Tibial nerve (tissue), 4 donors: ENCODE data around the gene ZNF182. TPM values are rescaled to one million over a fixed set of nuclear protein-coding genes. Genes with fewer than 3 reads are reported as not detected.
"Not testable (repeated sequence)": the region's sequence is repeated elsewhere in the genome, so short reads cannot be mapped to it uniquely, and the experiment has no call there.

Source experiments
- DNase-seq, 2 donors: peaks; one replicate each; pipeline ENCODE4 v3.0.0-alpha.2; 2019; ENCODE audit warnings: low spot score in 2 of 2
- H3K27ac ChIP-seq, 4 donors: fragments of 200-600 bp; sonication (generic) in 3 of 4; one replicate each; pipeline ENCODE4 v1.5.1; 2017 to 2019; ENCODE audit warnings: mild to moderate bottlenecking in 1 of 4
- H3K27me3 ChIP-seq, 2 donors: fragments of 200-600 bp; sonication (generic) in 1 of 2; one replicate each; pipeline versions ENCODE4 v1.5.1 to v1.6.0; 2017 to 2019
- H3K36me3 ChIP-seq, 3 donors: fragments of 200-600 bp; sonication (generic); one replicate each; pipeline ENCODE4 v1.5.1; 2018 to 2019
- H3K4me1 ChIP-seq, 4 donors: fragments of 200-600 bp; sonication (generic) in 3 of 4; one replicate each; pipeline ENCODE4 v1.5.1; 2017 to 2019
- H3K4me3 ChIP-seq, 4 donors: fragments of 200-600 bp; sonication (generic) in 3 of 4; one replicate each; pipeline ENCODE4 v1.5.1; 2017 to 2019; ENCODE audit warnings: mild to moderate bottlenecking in 1 of 4, moderate library complexity in 1 of 4
- H3K9me3 ChIP-seq, 4 donors: fragments of 200-600 bp; sonication (generic) in 3 of 4; one replicate each; pipeline ENCODE4 v1.5.1; 2017 to 2019
- EP300 ChIP-seq, 2 donors: sonication (generic); formaldehyde crosslinking; IDR thresholded peaks; one replicate each; pipeline ENCODE4 v1.6.1; 2017; ENCODE audit warnings: antibody characterized with exemption in 2 of 2, mild to moderate bottlenecking in 1 of 2
- POLR2A ChIP-seq, 2 donors: fragments of 450-650 bp; IDR thresholded peaks; one replicate each; pipeline ENCODE4 v1.6.1; 2017; ENCODE audit warnings: antibody characterized with exemption in 2 of 2, mild to moderate bottlenecking in 2 of 2, moderate library complexity in 2 of 2
- WGBS, 2 donors: methylation state at CpG; one replicate each; pipeline ENCODE4 v1.1.5; 2018; 5-methylcytosine and 5-hydroxymethylcytosine counted together
- total RNA-seq, 4 donors: library from RNA; depleted of rRNA; stranded (reverse); fragments of >200 nt; gene quantifications; one replicate each; pipeline ENCODE4 v1.1.0, GENCODE V29; 2016
- TF ChIP-seq, protein P1 (sequence below), 5 experiments: fragments of 200-600 bp in 3 of 5; fragments of 450-650 bp in 2 of 5; sonication (generic) in 3 of 5; IDR thresholded peaks; one replicate each; pipeline ENCODE4 v1.5.1; 2016 to 2019; ENCODE audit warnings: antibody characterized with exemption in 5 of 5, mild to moderate bottlenecking in 3 of 5, moderate library complexity in 2 of 5

ZNF182 gene
- total RNA-seq, 4 donors from 2014 or later, result 4.5 to 11.0 (median 7.4) TPM

DNA sequence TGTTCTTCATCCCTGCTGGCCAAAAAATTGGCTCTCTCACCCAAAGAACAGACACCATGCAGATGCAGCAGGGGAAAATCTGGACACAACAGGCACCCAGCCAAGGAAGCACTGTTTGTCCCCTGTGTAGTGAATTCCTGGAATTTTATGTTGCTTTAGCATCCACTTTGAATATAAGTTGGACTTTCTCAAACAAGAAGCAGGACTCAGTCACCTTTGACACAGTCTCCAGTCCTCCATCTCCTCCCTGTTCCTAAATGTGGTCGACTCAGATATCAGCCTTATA lies 11.8 kb downstream of the ZNF182 start:
- TF ChIP-seq POLR2A (IDR thresholded peaks at IDR 0.05) (no peak), EP300 (IDR thresholded peaks at IDR 0.05) (no peak)
- TF ChIP-seq, protein P1, sequence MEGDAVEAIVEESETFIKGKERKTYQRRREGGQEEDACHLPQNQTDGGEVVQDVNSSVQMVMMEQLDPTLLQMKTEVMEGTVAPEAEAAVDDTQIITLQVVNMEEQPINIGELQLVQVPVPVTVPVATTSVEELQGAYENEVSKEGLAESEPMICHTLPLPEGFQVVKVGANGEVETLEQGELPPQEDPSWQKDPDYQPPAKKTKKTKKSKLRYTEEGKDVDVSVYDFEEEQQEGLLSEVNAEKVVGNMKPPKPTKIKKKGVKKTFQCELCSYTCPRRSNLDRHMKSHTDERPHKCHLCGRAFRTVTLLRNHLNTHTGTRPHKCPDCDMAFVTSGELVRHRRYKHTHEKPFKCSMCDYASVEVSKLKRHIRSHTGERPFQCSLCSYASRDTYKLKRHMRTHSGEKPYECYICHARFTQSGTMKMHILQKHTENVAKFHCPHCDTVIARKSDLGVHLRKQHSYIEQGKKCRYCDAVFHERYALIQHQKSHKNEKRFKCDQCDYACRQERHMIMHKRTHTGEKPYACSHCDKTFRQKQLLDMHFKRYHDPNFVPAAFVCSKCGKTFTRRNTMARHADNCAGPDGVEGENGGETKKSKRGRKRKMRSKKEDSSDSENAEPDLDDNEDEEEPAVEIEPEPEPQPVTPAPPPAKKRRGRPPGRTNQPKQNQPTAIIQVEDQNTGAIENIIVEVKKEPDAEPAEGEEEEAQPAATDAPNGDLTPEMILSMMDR (IDR thresholded peaks at IDR 0.05), result no peak
- Histone ChIP-seq H3K27ac (no peak overlapping the region), H3K36me3 (peaks cover 0 to 28% (median 0%) of the 10 kb centered on the region in 3 donors), H3K4me3 (no peak overlapping the region), H3K9me3 (no peaks in the 10 kb centered on the region), H3K27me3 (no peaks in the 10 kb centered on the region), H3K4me1 (no peaks in the 10 kb centered on the region)
- WGBS, 2 donors, result 43 to 89% methylated on average over 1 of the region's 1 CpG
- no peak for DNase-seq

DNA sequence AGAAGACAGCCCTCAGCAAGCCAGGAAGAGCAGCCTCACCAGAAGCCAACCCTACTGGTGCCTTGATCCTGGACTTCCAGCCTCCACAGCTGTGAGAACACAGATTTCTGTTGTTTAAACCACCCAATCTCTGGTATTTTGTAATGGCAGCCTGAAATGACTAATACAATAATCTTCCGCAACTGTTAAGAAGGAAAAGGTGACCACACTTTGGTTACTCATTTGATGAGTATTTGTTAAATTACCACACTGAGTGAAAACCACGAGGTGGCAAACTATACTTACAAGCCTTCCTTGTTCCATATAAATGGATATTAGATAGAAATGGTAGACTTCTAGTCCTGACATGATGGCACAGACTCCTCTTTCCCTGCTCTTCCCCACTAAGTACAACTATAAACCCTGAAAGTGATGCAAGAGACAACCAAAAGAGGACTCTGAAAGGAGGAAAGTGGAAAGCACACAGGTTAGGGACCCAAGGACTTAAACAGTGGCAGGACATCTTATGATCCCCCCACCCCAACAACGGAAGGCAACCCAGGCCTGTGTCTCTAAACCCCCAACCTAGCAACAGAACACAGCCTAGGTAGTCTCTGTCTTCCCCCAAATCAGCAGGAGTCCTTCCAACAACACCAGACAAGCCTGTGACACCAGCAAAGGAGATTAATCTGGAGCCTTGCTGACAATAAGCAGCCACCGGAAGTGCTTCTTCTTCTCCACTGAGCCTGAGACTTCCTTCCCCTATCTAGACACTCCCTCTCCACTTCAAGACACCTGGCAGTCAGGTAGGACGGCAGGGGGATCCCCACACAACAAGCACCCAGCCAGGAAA lies 12.3 kb downstream of the ZNF182 start:
- Histone ChIP-seq H3K36me3 (peaks cover 0 to 28% (median 0%) of the 10 kb centered on the region in 3 donors), H3K4me1 (no peaks in the 10 kb centered on the region), H3K27ac (no peak overlapping the region), H3K9me3 (no peaks in the 10 kb centered on the region), H3K4me3 (no peak overlapping the region), H3K27me3 (no peaks in the 10 kb centered on the region)
- WGBS, 2 donors, result 75 to 94% methylated on average over 3 to 5 of the region's 5 CpGs
- no peak for TF ChIP-seq POLR2A (IDR thresholded peaks at IDR 0.05)
- TF ChIP-seq, protein P1 (IDR thresholded peaks at IDR 0.05), result no peak
- TF ChIP-seq EP300 (IDR thresholded peaks at IDR 0.05), result no peak
- DNase-seq, result no peak

DNA sequence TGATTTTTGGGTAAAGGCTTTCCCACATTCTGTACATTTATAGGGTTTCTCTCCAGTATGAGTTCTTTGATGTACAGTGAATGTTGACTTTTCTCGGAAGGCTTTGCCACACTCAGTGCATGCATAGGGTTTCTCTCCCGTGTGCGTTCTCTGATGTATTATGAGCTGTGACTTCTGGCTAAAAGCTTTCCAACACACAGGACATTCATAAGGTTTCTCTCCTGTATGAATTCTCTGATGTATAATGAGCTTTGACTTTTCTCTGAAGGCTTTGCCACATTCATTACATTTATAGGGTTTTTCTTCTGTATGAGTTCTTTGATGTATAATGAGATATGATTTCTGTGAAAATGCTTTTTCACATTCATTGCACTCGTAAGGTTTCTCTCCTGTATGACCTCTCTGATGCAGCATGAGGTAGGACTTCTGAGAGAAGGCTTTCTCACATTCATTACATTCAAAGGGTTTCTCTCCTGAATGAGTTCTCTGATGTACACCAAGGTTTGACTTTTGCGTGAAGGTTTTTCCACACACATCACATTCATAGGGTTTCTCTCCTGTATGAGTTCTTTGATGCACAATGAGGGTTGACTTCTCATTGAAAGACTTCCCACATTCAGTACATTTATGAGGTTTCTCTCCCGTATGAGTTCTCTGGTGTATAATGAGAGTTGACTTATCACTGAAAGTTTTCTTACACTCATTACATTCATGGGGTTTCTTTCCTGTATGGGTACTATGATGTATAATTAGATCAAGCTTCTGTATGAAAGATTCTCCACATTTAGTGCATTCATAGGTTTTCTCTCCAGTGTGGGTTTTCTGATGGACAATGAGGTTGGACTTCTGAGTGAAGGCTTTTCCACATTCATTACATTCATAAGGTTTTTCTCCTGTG lies 27.3 kb downstream of the ZNF182 start:
- 93 to 97% methylated on average over 6 of the region's 6 CpGs for WGBS, 2 donors
- DNase-seq, result no peak
- Histone ChIP-seq H3K27ac (no peak overlapping the region), H3K36me3 (peaks cover 0 to 70% (median 0%) of the 10 kb centered on the region in 3 donors), H3K27me3 (no peaks in the 10 kb centered on the region), H3K9me3 (peaks cover 0 to 62% (median 24%) of the 10 kb centered on the region in 4 donors), H3K4me3 (no peak overlapping the region), H3K4me1 (no peaks in the 10 kb centered on the region)
- TF ChIP-seq EP300 (IDR thresholded peaks at IDR 0.05) (no peak), POLR2A (IDR thresholded peaks at IDR 0.05) (no peak)
- TF ChIP-seq, protein P1 (IDR thresholded peaks at IDR 0.05), result no peak

DNA sequence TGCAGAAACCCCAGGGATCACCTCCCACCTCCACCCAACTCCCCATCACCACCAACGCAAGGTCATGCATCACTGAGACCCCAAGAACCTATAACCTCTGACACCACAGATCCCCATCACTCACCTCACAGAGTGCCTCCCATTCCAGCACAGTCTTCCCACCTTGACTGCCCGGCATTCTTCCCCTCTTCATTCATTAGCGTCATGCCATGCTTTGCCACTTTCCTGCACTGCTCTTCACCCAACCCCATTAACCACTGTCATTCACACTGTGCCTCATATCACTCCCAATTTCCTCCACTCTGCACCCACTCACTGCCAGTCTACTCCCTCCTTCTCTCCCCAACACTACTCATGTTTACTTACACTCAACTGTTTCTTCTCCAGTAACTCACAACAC lies 30.6 kb downstream of the ZNF182 start:
- H3K27ac ChIP-seq, result no peak overlapping the region
- no peak for DNase-seq
- H3K4me3 ChIP-seq, result no peak overlapping the region
- no peaks in the 10 kb centered on the region for H3K4me1 ChIP-seq
- TF ChIP-seq, protein P1 (IDR thresholded peaks at IDR 0.05), result no peak
- TF ChIP-seq EP300 (IDR thresholded peaks at IDR 0.05), result no peak
- no peak for TF ChIP-seq POLR2A (IDR thresholded peaks at IDR 0.05)
- H3K9me3 ChIP-seq, result peaks cover 0 to 54% (median 18%) of the 10 kb centered on the region in 4 donors
- WGBS, 2 donors, result 90 to 97% methylated on average over 3 of the region's 3 CpGs
- peaks cover 0 to 38% (median 0%) of the 10 kb centered on the region in 3 donors for H3K36me3 ChIP-seq
- no peaks in the 10 kb centered on the region for H3K27me3 ChIP-seq

DNA sequence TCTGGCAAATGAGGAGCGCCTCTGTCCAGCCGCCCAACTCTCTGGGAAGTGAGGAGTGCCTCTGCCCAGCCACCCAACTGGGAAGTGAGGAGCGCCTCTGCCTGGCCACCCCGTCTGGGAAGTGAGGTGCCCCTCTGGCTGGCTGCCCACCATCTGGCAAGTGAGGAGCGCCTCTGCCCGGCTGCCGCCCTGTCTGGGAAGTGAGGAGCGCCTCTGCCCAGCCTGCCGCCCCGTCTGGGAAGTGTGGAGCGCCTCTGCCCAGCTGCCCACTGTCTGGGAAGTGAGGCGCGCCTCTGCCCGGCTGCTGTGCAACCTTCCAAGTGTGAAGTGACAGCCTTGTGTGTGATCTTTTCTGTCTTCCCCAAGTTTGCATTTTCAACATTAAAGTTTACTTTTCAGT lies 38.3 kb downstream of the ZNF182 start:
- WGBS, 2 donors, result 84 to 96% methylated on average over 12 to 14 of the region's 14 CpGs
- not testable (repeated sequence) for H3K27me3 ChIP-seq, H3K9me3 ChIP-seq, H3K27ac ChIP-seq, H3K4me3 ChIP-seq, H3K36me3 ChIP-seq, DNase-seq, H3K4me1 ChIP-seq

DNA sequence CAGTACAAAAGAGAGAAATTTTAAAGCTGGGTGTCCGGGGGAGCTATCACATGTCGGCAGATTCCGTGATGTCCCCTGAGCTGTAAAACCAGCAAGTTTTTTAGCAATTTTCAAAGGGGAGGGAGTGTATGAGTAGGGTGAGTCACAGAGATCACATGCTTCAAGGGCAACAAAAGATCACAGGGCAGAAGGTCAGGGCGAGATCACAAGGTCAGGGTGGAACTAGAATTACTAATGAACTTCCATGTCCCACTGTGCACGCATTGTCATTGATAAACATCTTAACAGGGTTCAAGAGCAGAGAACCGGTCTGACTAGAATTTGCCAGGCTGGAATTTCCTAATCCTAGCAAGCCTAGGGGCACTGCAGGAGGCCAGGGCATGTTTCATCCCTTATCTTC lies 42.0 kb downstream of the ZNF182 start:
- not testable (repeated sequence) for H3K4me3 ChIP-seq, H3K4me1 ChIP-seq, DNase-seq, H3K27ac ChIP-seq, H3K9me3 ChIP-seq, H3K27me3 ChIP-seq, H3K36me3 ChIP-seq
- WGBS, 2 donors, result 51 to 65% methylated on average over 4 to 6 of the region's 6 CpGs
